ENCODE data around the gene RNF151. TPM values are rescaled to one million over a fixed set of nuclear protein-coding genes. Genes with fewer than 3 reads are reported as not detected.

The RNF151 gene
- total and polyA plus RNA-seq, 2 of the 13 experiments (the other 11 are each of a cell fraction or from before 2014, with no cell fraction given), result not detected

DNA sequence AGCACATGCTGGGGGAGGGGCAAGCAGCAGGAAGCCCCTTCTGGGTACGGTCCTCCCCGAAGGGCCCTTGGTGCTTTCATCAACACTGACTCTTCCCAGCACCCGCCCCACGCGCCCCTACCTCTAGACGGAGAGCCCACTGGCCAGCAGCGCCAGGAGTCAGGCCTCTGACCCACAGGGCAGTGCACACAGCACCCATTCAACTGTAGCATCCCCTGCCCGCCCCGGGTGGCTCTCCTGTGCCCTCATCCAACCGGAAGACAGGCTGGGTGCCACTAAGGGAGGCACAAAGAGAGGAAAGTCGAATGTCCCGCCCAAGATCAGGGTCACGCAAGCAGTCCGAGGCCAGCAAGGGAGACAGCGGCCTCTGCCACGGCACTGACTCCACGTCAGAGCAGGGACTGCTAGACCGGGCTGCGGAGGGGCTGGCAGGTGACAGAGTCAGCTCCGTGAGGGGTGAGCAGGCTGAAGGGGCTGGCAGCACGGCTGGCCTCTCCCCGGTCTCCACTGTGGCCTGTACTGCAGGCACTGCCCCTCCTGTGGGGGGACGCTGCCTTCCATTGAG, 33.5 kb upstream of the RNF151 start (continued):
- TF ChIP-seq, protein P1, sequence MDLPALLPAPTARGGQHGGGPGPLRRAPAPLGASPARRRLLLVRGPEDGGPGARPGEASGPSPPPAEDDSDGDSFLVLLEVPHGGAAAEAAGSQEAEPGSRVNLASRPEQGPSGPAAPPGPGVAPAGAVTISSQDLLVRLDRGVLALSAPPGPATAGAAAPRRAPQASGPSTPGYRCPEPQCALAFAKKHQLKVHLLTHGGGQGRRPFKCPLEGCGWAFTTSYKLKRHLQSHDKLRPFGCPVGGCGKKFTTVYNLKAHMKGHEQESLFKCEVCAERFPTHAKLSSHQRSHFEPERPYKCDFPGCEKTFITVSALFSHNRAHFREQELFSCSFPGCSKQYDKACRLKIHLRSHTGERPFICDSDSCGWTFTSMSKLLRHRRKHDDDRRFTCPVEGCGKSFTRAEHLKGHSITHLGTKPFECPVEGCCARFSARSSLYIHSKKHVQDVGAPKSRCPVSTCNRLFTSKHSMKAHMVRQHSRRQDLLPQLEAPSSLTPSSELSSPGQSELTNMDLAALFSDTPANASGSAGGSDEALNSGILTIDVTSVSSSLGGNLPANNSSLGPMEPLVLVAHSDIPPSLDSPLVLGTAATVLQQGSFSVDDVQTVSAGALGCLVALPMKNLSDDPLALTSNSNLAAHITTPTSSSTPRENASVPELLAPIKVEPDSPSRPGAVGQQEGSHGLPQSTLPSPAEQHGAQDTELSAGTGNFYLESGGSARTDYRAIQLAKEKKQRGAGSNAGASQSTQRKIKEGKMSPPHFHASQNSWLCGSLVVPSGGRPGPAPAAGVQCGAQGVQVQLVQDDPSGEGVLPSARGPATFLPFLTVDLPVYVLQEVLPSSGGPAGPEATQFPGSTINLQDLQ (CRISPR knock-in tag; IDR thresholded peaks at IDR 0.05), result no peak
- peak; percentile 32; the same call in 1 of the 2 replicates for TF ChIP-seq ETV5 (CRISPR knock-in tag; IDR thresholded peaks at IDR 0.05; ENCODE audit: borderline replicate concordance)
- TF ChIP-seq MLLT10 (CRISPR knock-in tag; IDR thresholded peaks at IDR 0.05), result no peak
- no peak for TF ChIP-seq XBP1 (CRISPR knock-in tag; IDR thresholded peaks at IDR 0.05)
- no peak for TF ChIP-seq HOXA7 (CRISPR knock-in tag; IDR thresholded peaks at IDR 0.05)
- no peak for TF ChIP-seq ZNF737 (CRISPR knock-in tag; IDR thresholded peaks at IDR 0.05; ENCODE audit: borderline replicate concordance)
- no peak for TF ChIP-seq STAG1 (CRISPR knock-in tag; IDR thresholded peaks at IDR 0.05)
- no peak for TF ChIP-seq IKZF1 (IDR thresholded peaks at IDR 0.05)
- TF ChIP-seq NFKBIZ (CRISPR knock-in tag; IDR thresholded peaks at IDR 0.05), result no peak
- no peak for TF ChIP-seq RARG (CRISPR knock-in tag; IDR thresholded peaks at IDR 0.05; ENCODE audit: low read depth)
- no peak for TF ChIP-seq ZNF3 (CRISPR knock-in tag; IDR thresholded peaks at IDR 0.05)
- TF ChIP-seq, protein P2, sequence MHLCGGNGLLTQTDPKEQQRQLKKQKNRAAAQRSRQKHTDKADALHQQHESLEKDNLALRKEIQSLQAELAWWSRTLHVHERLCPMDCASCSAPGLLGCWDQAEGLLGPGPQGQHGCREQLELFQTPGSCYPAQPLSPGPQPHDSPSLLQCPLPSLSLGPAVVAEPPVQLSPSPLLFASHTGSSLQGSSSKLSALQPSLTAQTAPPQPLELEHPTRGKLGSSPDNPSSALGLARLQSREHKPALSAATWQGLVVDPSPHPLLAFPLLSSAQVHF (CRISPR knock-in tag; IDR thresholded peaks at IDR 0.05), result no peak
- no peak for TF ChIP-seq KLF15 (CRISPR knock-in tag; IDR thresholded peaks at IDR 0.05; ENCODE audit: borderline replicate concordance)
- no peak for TF ChIP-seq RFXAP (CRISPR knock-in tag; IDR thresholded peaks at IDR 0.05; ENCODE audit: borderline replicate concordance)
- TF ChIP-seq, protein P3, sequence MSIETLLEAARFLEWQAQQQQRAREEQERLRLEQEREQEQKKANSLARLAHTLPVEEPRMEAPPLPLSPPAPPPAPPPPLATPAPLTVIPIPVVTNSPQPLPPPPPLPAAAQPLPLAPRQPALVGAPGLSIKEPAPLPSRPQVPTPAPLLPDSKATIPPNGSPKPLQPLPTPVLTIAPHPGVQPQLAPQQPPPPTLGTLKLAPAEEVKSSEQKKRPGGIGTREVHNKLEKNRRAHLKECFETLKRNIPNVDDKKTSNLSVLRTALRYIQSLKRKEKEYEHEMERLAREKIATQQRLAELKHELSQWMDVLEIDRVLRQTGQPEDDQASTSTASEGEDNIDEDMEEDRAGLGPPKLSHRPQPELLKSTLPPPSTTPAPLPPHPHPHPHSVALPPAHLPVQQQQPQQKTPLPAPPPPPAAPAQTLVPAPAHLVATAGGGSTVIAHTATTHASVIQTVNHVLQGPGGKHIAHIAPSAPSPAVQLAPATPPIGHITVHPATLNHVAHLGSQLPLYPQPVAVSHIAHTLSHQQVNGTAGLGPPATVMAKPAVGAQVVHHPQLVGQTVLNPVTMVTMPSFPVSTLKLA (IDR thresholded peaks at IDR 0.05), result no peak
- TF ChIP-seq, protein P4, sequence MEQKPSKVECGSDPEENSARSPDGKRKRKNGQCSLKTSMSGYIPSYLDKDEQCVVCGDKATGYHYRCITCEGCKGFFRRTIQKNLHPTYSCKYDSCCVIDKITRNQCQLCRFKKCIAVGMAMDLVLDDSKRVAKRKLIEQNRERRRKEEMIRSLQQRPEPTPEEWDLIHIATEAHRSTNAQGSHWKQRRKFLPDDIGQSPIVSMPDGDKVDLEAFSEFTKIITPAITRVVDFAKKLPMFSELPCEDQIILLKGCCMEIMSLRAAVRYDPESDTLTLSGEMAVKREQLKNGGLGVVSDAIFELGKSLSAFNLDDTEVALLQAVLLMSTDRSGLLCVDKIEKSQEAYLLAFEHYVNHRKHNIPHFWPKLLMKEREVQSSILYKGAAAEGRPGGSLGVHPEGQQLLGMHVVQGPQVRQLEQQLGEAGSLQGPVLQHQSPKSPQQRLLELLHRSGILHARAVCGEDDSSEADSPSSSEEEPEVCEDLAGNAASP (CRISPR knock-in tag; IDR thresholded peaks at IDR 0.05; ENCODE audit: borderline replicate concordance), result no peak
- peak; percentile 22 for TF ChIP-seq XRCC5 (optimal IDR thresholded peaks at IDR 0.05; ENCODE audit: low read length)
- TF ChIP-seq NFKB2 (CRISPR knock-in tag; IDR thresholded peaks at IDR 0.05; ENCODE audit: borderline replicate concordance), result no peak
- TF ChIP-seq MXI1 (IDR thresholded peaks at IDR 0.05; ENCODE audit: borderline replicate concordance, low read depth, low read length), result no peak
- no peak for TF ChIP-seq ZNF614 (CRISPR knock-in tag; IDR thresholded peaks at IDR 0.05; ENCODE audit: borderline replicate concordance)
- TF ChIP-seq, protein P5, sequence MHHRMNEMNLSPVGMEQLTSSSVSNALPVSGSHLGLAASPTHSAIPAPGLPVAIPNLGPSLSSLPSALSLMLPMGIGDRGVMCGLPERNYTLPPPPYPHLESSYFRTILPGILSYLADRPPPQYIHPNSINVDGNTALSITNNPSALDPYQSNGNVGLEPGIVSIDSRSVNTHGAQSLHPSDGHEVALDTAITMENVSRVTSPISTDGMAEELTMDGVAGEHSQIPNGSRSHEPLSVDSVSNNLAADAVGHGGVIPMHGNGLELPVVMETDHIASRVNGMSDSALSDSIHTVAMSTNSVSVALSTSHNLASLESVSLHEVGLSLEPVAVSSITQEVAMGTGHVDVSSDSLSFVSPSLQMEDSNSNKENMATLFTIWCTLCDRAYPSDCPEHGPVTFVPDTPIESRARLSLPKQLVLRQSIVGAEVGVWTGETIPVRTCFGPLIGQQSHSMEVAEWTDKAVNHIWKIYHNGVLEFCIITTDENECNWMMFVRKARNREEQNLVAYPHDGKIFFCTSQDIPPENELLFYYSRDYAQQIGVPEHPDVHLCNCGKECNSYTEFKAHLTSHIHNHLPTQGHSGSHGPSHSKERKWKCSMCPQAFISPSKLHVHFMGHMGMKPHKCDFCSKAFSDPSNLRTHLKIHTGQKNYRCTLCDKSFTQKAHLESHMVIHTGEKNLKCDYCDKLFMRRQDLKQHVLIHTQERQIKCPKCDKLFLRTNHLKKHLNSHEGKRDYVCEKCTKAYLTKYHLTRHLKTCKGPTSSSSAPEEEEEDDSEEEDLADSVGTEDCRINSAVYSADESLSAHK (CRISPR knock-in tag; IDR thresholded peaks at IDR 0.05; ENCODE audit: borderline replicate concordance), result no peak

All from HepG2 (cell line).